Adrenal gland (tissue), 12 donors: ENCODE data around the gene SLC25A43. TPM values are rescaled to one million over a fixed set of nuclear protein-coding genes. Genes with fewer than 3 reads are reported as not detected.

ENCODE experiments used
- DNase-seq, 7 donors: peaks; one replicate each; pipeline ENCODE4 v3.0.0-alpha.2; 2019 to 2020
- H3K27ac ChIP-seq, 5 donors: fragments of 200-600 bp; sonication (generic) in 4 of 5; 1 replicate in 3 of 5; 2 replicates in 2 of 5; pipeline versions ENCODE4 v1.5.1 to v1.8.0; 2016 to 2020; ENCODE audit warnings: mild to moderate bottlenecking in 1 of 5
- H3K27me3 ChIP-seq: fragments of 200-600 bp; 2 replicates; pipeline ENCODE4 v1.8.0; 2021
- H3K36me3 ChIP-seq, 2 donors: fragments of 200-600 bp; replicated peaks in 1 of 2; 1 replicate in 1 of 2; 2 replicates in 1 of 2; pipeline versions ENCODE4 v1.5.1 to v1.8.0; 2018 to 2022
- H3K4me1 ChIP-seq, 2 donors: fragments of 200-600 bp; replicated peaks in 1 of 2; 1 replicate in 1 of 2; 2 replicates in 1 of 2; pipeline versions ENCODE4 v1.5.1 to v1.8.0; 2018 to 2021
- H3K4me3 ChIP-seq, 4 donors: fragments of 200-600 bp; sonication (generic) in 3 of 4; one replicate each; pipeline ENCODE4 v1.5.1; 2016 to 2018
- H3K9me3 ChIP-seq, 3 donors: fragments of 200-600 bp; sonication (generic) in 1 of 3; replicated peaks in 1 of 3; 1 replicate in 2 of 3; 2 replicates in 1 of 3; pipeline versions ENCODE4 v1.5.1 to v1.8.0; 2016 to 2021
- POLR2A ChIP-seq, 2 donors: fragments of 450-650 bp; IDR thresholded peaks; one replicate each; pipeline ENCODE4 v1.6.1; 2017; ENCODE audit warnings: antibody characterized with exemption in 2 of 2, mild to moderate bottlenecking in 2 of 2, moderate library complexity in 1 of 2
- WGBS, 4 donors: extraction: QIAGEN DNeasy Blood & Tissue Kit in 2 of 4; methylation state at CpG; one replicate each; pipeline versions ENCODE4 v1.1.5 to v1.1.7; 2013 to 2017; 5-methylcytosine and 5-hydroxymethylcytosine counted together
- intact Hi-C, 2 donors: fragments of 100-400 bp; cut with DNase I; formaldehyde crosslinking; loops; one replicate each; pipeline versions ENCODE4 v1.14.1 to v1.15.0; 2022 to 2023
- polyA plus RNA-seq, 3 donors: library from polyadenylated mRNA; stranded (reverse); fragments of 200-250 nt in 2 of 3; fragments of 350-450 nt in 1 of 3; fragmentation: Illumina TruSeq in 1 of 3; extraction: RNeasy Lipid Tissue Mini Kit (QIAGEN cat#74804) in 1 of 3; gene quantifications; one replicate each; pipeline ENCODE4 v1.2.3, GENCODE V29; 2013 to 2014
- total RNA-seq, 9 donors: library from RNA; depleted of rRNA in 4 of 9; stranded (reverse); fragments of >200 nt in 4 of 9; fragments of 120-200 nt in 1 of 9; fragmentation: NEBNext Ultra II Directional in 1 of 9; extraction: Animal tissue kit (Norgen Biotek cat#: 25700) in 1 of 9; gene quantifications; one replicate each; pipeline versions ENCODE4 v1.1.0 to v1.2.4, GENCODE V29; 2013 to 2023
- TF ChIP-seq, protein P1 (sequence below), 6 experiments: fragments of 450-650 bp in 4 of 6; fragments of 200-600 bp in 2 of 6; sonication (generic) in 1 of 6; IDR thresholded peaks; 1 replicate in 5 of 6; 2 replicates in 1 of 6; pipeline versions ENCODE4 v1.5.1 to v1.8.0; 2016 to 2021; ENCODE audit warnings: antibody characterized with exemption in 6 of 6, mild to moderate bottlenecking in 2 of 6, moderate library complexity in 1 of 6
- donor health status: healthy with polysubstance abuse.
- donor health status: Bipolar disorder and iron deficiency.
- donor health status: DM: yes; HTN: yes; CAD: no.
- donor health status: DM: no; HTN: no; CAD: no.
- donor health status: DM: no; HTN: no; CAD: no.
- donor health status: DM: yes; HTN: yes; CAD: no.

SLC25A43 gene
- total and polyA plus RNA-seq, 12 donors = 0.72 to 10.2 (median 3.8) TPM

DNA sequence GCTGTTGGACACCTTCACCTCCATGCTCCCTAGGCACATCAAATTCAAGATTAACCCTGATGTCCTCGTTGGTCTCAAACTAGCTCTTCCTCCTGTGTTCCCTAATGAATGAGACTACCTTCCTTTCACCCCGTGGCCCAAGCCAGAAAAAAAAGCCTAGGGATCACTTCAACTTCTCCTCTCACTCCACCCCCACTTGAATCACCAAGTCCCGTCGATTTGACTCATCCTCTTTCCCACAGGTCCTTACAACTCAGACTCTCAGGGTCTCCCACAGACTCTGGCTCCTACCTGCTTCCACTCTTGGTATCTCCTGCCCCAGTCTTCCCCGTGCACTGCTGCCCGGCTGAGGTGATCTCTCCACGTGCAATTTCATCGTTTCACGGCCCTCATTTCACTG, 8.5 kb downstream of the SLC25A43 start:
- WGBS, 4 donors = 78 to 87% (median 81%) methylated on average over 9 of the region's 9 CpGs
- no peak for TF ChIP-seq POLR2A (IDR thresholded peaks at IDR 0.05)
- TF ChIP-seq, protein P1, sequence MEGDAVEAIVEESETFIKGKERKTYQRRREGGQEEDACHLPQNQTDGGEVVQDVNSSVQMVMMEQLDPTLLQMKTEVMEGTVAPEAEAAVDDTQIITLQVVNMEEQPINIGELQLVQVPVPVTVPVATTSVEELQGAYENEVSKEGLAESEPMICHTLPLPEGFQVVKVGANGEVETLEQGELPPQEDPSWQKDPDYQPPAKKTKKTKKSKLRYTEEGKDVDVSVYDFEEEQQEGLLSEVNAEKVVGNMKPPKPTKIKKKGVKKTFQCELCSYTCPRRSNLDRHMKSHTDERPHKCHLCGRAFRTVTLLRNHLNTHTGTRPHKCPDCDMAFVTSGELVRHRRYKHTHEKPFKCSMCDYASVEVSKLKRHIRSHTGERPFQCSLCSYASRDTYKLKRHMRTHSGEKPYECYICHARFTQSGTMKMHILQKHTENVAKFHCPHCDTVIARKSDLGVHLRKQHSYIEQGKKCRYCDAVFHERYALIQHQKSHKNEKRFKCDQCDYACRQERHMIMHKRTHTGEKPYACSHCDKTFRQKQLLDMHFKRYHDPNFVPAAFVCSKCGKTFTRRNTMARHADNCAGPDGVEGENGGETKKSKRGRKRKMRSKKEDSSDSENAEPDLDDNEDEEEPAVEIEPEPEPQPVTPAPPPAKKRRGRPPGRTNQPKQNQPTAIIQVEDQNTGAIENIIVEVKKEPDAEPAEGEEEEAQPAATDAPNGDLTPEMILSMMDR (IDR thresholded peaks at IDR 0.05) = no peak
- H3K4me1 ChIP-seq = no peaks in the 10 kb centered on the region

DNA sequence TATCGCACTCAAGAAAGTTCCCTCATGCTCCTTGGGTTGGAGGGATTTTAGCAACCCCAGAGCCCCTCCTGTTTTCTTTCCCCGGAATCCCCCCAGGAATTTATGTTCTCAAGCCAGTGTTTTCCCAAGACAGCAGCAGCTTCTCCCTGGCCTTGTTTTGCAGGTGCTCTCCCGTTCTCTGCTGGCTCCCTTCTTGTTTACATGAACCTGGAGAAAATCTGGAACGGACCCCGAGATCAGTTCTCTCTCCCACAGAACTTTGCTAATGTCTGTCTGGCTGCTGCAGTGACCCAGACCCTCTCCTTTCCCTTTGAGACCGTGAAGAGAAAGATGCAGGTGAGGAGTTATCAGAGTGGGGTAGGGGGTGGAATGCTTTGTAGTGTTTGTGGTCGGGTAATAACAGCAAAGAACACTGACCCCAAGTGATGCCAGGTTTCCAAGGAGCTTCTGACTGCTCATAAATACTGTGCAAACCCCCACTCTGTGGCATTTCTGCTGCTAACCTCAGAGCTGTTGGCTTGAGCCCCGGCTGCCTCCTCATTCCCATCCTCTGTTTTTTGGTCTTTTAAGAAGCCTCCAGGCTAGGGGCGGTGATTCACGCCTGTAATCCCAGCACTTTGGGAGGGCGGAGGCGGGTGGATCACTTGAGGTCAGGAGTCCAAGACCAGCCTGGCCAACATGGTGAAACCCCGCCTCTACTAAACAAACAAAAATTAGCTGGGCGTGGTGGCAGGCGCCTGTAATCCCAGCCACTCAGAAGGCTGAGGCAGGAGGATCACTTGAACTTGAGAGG, 11.1 kb downstream of the SLC25A43 start:
- DNase-seq = peak in 2 of 7 donors; percentile 4 to 46
- TF ChIP-seq POLR2A (IDR thresholded peaks at IDR 0.05) = no peak
- TF ChIP-seq, protein P1 (IDR thresholded peaks at IDR 0.05) = no peak
- H3K9me3 ChIP-seq = no peaks in the 10 kb centered on the region
- no peak overlapping the region for H3K4me3 ChIP-seq
- no peaks in the 10 kb centered on the region for H3K27me3 ChIP-seq
- no peaks in the 10 kb centered on the region for H3K4me1 ChIP-seq
- intact Hi-C loops = no loop called here
- H3K36me3 ChIP-seq = no peaks in the 10 kb centered on the region
- WGBS, 4 donors = 59 to 100% (median 75%) methylated on average over 1 to 15 of the region's 15 CpGs
- H3K27ac ChIP-seq = no peak overlapping the region

More for the DNA sequence above, 8.5 kb downstream of the SLC25A43 start:
- no peaks in the 10 kb centered on the region for H3K36me3 ChIP-seq
- DNase-seq = no peak
- no peaks in the 10 kb centered on the region for H3K27me3 ChIP-seq
- no peak overlapping the region for H3K27ac ChIP-seq
- H3K9me3 ChIP-seq = no peaks in the 10 kb centered on the region
- H3K4me3 ChIP-seq = no peak overlapping the region
- intact Hi-C loops = no loop called here

DNA sequence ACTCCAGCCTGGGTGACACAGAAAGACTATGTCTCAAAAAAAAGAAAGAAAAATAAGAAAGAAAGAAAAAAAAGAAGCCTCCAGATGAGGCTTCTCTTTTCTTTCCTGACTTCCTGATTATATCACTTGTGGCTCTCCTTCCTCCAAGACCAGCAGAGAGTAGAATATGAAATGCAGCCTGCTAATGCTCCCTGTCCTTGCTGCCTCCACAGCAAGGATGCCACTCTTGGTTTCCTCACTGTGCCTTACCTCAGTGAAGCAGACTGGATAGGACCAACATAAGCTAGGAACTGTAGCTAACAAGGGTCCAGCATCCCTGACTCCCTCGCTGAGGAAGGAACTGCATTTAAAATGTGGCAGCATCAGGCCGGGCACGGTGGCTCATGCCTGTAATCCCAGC, 11.7 kb downstream of the SLC25A43 start:
- H3K4me3 ChIP-seq = no peak overlapping the region
- no peaks in the 10 kb centered on the region for H3K4me1 ChIP-seq
- TF ChIP-seq, protein P1 (IDR thresholded peaks at IDR 0.05) = no peak
- no peak for TF ChIP-seq POLR2A (IDR thresholded peaks at IDR 0.05)
- DNase-seq = no peak
- no peaks in the 10 kb centered on the region for H3K27me3 ChIP-seq
- intact Hi-C loops = no loop called here
- H3K27ac ChIP-seq = no peak overlapping the region
- no peaks in the 10 kb centered on the region for H3K36me3 ChIP-seq
- no peaks in the 10 kb centered on the region for H3K9me3 ChIP-seq
- 78 to 91% (median 84%) methylated on average over 3 of the region's 3 CpGs for WGBS, 4 donors

DNA sequence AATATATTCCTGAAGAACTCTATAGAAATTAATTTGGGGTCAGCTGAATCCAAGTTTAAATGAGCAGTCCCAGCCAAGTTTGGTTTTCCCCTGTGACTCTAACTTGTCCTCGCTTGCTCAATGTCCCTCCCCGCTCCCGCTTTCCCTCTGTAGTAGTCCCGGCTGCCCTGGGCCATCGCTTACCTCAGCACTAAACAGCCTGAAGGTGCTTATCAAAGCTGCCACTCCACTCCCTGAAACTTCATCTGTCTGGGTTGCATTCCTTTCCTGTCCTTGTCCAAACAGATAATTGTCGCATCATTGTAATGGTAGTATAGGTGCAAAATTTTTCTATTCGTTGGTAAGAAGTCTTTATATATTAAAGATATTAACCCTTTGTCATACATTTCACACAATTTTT, 12.8 kb downstream of the SLC25A43 start:
- Histone ChIP-seq H3K4me3 (no peak overlapping the region), H3K27ac (no peak overlapping the region), H3K27me3 (no peaks in the 10 kb centered on the region), H3K9me3 (no peaks in the 10 kb centered on the region), H3K36me3 (no peaks in the 10 kb centered on the region), H3K4me1 (no peaks in the 10 kb centered on the region)
- no peak for TF ChIP-seq POLR2A (IDR thresholded peaks at IDR 0.05)
- TF ChIP-seq, protein P1 (IDR thresholded peaks at IDR 0.05) = no peak
- intact Hi-C loops = no loop called here
- DNase-seq = no peak
- WGBS, 4 donors = 75 to 81% (median 78%) methylated on average over 7 of the region's 7 CpGs
